SK-N-SH (cell line): ENCODE measurements around the gene GARIN6.

Source experiments
- CTCF ChIP-seq: fragments of 200-600 bp; sonication (generic); IDR thresholded peaks from 2 replicates; pipeline ENCODE4 v1.6.1; 2017; ENCODE audit warnings: antibody characterized with exemption, mild to moderate bottlenecking, moderate library complexity
- EP300 ChIP-seq, 2 experiments: IDR thresholded peaks; 2 replicates each; pipeline versions ENCODE4 v1.4.0 to v1.6.1; 2012; ENCODE audit warnings: borderline replicate concordance in 1 of 2, low read depth in 1 of 2, low read length in 1 of 2
- EZH2phosphoT487 ChIP-seq: fragments of 200-600 bp; sonication (generic); IDR thresholded peaks from 2 replicates; pipeline ENCODE4 v1.6.1; 2017; ENCODE audit warnings: low read depth, mixed run types, mild to moderate bottlenecking, antibody characterized with exemption, moderate library complexity, borderline replicate concordance
- JUND ChIP-seq: IDR thresholded peaks from 2 replicates; pipeline ENCODE4 v1.4.0; 2012
- POLR2AphosphoS5 ChIP-seq: IDR thresholded peaks from 2 replicates; pipeline ENCODE4 v1.6.1; 2012; ENCODE audit warnings: low read depth, low read length
- RXRA ChIP-seq: IDR thresholded peaks from 2 replicates; pipeline ENCODE4 v1.4.0; 2012; ENCODE audit warnings: low read depth, mild to moderate bottlenecking, borderline replicate concordance
- SIN3A ChIP-seq: IDR thresholded peaks from 2 replicates; pipeline ENCODE4 v1.6.1; 2012; ENCODE audit warnings: low read depth, mild to moderate bottlenecking, low read length, moderate library complexity, borderline replicate concordance
- SMC3 ChIP-seq: IDR thresholded peaks from 2 replicates; pipeline ENCODE4 v1.6.1; 2012; ENCODE audit warnings: low read depth, low read length, improper control_type of control experiment
- TCF12 ChIP-seq: IDR thresholded peaks from 2 replicates; pipeline ENCODE4 v1.4.0; 2012
- ZBTB33 ChIP-seq: IDR thresholded peaks from 2 replicates; pipeline ENCODE4 v1.4.0; 2012; ENCODE audit warnings: low read depth, borderline replicate concordance
- TF ChIP-seq, protein P1 (sequence below): IDR thresholded peaks from 2 replicates; pipeline ENCODE4 v1.6.1; 2012; ENCODE audit warnings: mild to moderate bottlenecking, low read depth, low read length, moderate library complexity
- TF ChIP-seq, protein P2 (sequence below): IDR thresholded peaks from 2 replicates; pipeline ENCODE4 v1.4.0; 2012; ENCODE audit warnings: low read depth
- TF ChIP-seq, protein P3 (sequence below): IDR thresholded peaks from 2 replicates; pipeline ENCODE4; 2012
- TF ChIP-seq, protein P4 (sequence below): fragments of 150-350 bp; IDR thresholded peaks from 2 replicates; pipeline ENCODE4 v1.6.1; 2016; ENCODE audit warnings: mild to moderate bottlenecking, low read depth, low read length

DNA sequence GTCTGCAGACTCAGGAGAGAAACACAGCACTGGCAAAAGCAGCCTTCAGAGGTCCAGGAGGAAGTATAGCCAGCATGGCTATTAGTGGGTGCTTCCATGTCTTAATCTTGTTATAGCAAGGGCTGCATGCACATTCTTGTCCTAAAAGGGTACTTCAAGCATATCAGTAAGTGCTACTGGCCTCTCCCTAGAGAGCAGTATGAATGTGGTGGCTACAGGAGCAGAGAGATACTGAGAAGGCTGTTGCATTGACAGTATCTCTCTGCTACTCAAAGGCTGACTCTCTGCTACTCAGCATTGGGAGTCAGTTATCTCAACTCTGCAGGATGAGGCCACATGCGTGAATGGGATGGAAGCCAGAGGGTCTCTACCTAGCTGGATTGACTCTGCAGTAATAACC, 2.0 kb downstream of the GARIN6 start:
- TF ChIP-seq POLR2AphosphoS5, result no peak
- TF ChIP-seq, protein P1, sequence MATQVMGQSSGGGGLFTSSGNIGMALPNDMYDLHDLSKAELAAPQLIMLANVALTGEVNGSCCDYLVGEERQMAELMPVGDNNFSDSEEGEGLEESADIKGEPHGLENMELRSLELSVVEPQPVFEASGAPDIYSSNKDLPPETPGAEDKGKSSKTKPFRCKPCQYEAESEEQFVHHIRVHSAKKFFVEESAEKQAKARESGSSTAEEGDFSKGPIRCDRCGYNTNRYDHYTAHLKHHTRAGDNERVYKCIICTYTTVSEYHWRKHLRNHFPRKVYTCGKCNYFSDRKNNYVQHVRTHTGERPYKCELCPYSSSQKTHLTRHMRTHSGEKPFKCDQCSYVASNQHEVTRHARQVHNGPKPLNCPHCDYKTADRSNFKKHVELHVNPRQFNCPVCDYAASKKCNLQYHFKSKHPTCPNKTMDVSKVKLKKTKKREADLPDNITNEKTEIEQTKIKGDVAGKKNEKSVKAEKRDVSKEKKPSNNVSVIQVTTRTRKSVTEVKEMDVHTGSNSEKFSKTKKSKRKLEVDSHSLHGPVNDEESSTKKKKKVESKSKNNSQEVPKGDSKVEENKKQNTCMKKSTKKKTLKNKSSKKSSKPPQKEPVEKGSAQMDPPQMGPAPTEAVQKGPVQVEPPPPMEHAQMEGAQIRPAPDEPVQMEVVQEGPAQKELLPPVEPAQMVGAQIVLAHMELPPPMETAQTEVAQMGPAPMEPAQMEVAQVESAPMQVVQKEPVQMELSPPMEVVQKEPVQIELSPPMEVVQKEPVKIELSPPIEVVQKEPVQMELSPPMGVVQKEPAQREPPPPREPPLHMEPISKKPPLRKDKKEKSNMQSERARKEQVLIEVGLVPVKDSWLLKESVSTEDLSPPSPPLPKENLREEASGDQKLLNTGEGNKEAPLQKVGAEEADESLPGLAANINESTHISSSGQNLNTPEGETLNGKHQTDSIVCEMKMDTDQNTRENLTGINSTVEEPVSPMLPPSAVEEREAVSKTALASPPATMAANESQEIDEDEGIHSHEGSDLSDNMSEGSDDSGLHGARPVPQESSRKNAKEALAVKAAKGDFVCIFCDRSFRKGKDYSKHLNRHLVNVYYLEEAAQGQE, result no peak
- TF ChIP-seq CTCF, result no peak
- TF ChIP-seq, protein P2, sequence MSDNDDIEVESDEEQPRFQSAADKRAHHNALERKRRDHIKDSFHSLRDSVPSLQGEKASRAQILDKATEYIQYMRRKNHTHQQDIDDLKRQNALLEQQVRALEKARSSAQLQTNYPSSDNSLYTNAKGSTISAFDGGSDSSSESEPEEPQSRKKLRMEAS, result no peak
- TF ChIP-seq EZH2phosphoT487, result no peak
- TF ChIP-seq EP300 (IDR thresholded peaks at IDR 0.05; ENCODE audit: borderline replicate concordance in 1 of 2, low read depth in 1 of 2, low read length in 1 of 2), result no peak
- TF ChIP-seq SIN3A, result no peak
- TF ChIP-seq, protein P3, sequence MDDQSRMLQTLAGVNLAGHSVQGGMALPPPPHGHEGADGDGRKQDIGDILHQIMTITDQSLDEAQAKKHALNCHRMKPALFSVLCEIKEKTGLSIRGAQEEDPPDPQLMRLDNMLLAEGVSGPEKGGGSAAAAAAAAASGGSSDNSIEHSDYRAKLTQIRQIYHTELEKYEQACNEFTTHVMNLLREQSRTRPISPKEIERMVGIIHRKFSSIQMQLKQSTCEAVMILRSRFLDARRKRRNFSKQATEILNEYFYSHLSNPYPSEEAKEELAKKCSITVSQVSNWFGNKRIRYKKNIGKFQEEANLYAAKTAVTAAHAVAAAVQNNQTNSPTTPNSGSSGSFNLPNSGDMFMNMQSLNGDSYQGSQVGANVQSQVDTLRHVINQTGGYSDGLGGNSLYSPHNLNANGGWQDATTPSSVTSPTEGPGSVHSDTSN, result no peak
- no peak for TF ChIP-seq ZBTB33
- TF ChIP-seq RXRA, result no peak
- TF ChIP-seq, protein P4, sequence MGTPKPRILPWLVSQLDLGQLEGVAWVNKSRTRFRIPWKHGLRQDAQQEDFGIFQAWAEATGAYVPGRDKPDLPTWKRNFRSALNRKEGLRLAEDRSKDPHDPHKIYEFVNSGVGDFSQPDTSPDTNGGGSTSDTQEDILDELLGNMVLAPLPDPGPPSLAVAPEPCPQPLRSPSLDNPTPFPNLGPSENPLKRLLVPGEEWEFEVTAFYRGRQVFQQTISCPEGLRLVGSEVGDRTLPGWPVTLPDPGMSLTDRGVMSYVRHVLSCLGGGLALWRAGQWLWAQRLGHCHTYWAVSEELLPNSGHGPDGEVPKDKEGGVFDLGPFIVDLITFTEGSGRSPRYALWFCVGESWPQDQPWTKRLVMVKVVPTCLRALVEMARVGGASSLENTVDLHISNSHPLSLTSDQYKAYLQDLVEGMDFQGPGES, result no peak
- TF ChIP-seq TCF12, result no peak
- no peak for TF ChIP-seq SMC3
- no peak for TF ChIP-seq JUND
